ENCODE data around the gene ANAPC2. TPM values are rescaled to one million over a fixed set of nuclear protein-coding genes. Genes with fewer than 3 reads are reported as not detected.

Gene ANAPC2
- total and polyA plus RNA-seq, 2 of the 4 experiments (the other 2 are of a cell fraction) = 9.3 to 29.5 TPM

DNA sequence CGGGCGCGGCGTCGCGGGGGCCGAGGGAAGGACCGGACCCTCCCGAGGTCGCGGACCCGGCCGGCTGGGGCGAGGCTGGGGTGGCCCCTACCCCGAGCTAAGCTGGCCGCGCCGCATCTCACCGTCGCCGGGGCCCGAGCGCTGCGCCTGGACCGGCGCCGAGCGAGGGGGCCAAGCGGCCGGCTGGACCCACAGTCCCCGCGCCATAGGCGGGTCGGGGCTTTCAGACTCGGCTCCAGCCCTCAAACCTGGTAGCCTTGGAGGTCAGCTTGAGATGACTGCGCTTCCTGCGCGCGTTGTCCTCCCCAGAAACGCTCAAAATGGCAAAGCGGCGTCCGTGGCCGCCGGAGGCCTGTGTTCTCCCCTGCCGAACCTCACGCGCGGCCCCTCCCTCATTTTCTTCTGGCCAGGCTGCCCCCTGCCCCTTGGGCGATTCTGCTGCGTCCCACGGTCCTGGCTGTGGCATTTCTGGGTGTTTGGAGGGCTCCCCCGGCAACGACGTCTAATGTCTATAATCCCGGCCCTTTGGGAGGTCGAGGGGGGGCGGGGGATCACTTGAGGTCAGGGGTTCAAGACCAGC, 58.1 kb downstream of the ANAPC2 start:
- no peak overlapping the region for H4K91ac ChIP-seq (ENCODE audit: insufficient read depth, low read depth, low read length)
- peaks cover 12% of the 10 kb centered on the region; the same call in 1 of the 2 replicates for H3K4me1 ChIP-seq (ENCODE audit: control insufficient read depth, insufficient read depth, low read length)
- intact Hi-C loops (cut with micrococcal nuclease) = no loop called here
- peaks cover 16% of the 10 kb centered on the region for H3K9me1 ChIP-seq (ENCODE audit: insufficient read depth, low read length)
- peak; percentile 21; the same call in 1 of the 2 replicates for ATAC-seq (ENCODE audit: low read depth)
- no peak overlapping the region for H3K18ac ChIP-seq (ENCODE audit: low read depth, low read length)
- no peak overlapping the region for H2BK20ac ChIP-seq (ENCODE audit: low read depth, low read length)
- peak overlapping the region; percentile 83 to 89; a peak in 3 of 4 replicates for H4K8ac ChIP-seq (ENCODE audit: low read depth in 2 of 2, low read length in 2 of 2)
- no peak overlapping the region for H2BK15ac ChIP-seq (ENCODE audit: low read depth, low read length)
- peaks cover 4% of the 10 kb centered on the region; the same call in 1 of the 2 replicates for H3K9me3 ChIP-seq (ENCODE audit: control insufficient read depth, insufficient read depth, low read length)
- H3K4ac ChIP-seq (ENCODE audit: low read depth, low read length) = peak overlapping the region; percentile 71
- no TSS peak for BruUV-seq (replicated peaks)
- H3K79me1 ChIP-seq (ENCODE audit: low read depth in 1 of 2, low read length in 2 of 2) = peaks cover 13 to 35% of the 10 kb centered on the region in 2 experiments
- H3K56ac ChIP-seq (ENCODE audit: extremely low read depth, insufficient read depth, low read length) = no peak overlapping the region
- H3K36me3 ChIP-seq (ENCODE audit: control insufficient read depth, insufficient read depth, low read length) = no peaks in the 10 kb centered on the region
- H3K14ac ChIP-seq (replicated peaks; ENCODE audit: low read depth, low read length) = peak overlapping the region; percentile 27
- H2AK5ac ChIP-seq (ENCODE audit: low read depth, low read length) = peak overlapping the region; percentile 1; the same call in 1 of the 2 replicates
- H3K27ac ChIP-seq (ENCODE audit: insufficient read depth, low read length) = peak overlapping the region; percentile 6; the same call in 1 of the 2 replicates
- H2BK120ac ChIP-seq (ENCODE audit: low read depth, low read length) = no peak overlapping the region
- peak overlapping the region; percentile 99 for H2AFZ ChIP-seq (replicated peaks; ENCODE audit: low read length, poor library complexity)
- H3K4me2 ChIP-seq (ENCODE audit: low read depth, low read length) = peak overlapping the region; percentile 59
- H3K27me3 ChIP-seq (ENCODE audit: control insufficient read depth, insufficient read depth, low read length) = no peaks in the 10 kb centered on the region
- 3% methylated on average over 45 of the region's 58 CpGs; no CpG with 5 or more reads in 1 of the 2 experiments for WGBS, 2 experiments (ENCODE audit: extremely low coverage in 2 of 2, insufficient read length in 1 of 2)
- DNase-seq = no peak
- TF ChIP-seq ELK1 (IDR thresholded peaks at IDR 0.05; ENCODE audit: borderline replicate concordance, low read depth, low read length) (no peak), CEBPB (IDR thresholded peaks at IDR 0.05; ENCODE audit: low read depth, low read length) (no peak), CTCF (conservative IDR thresholded peaks at IDR 0.05; ENCODE audit: low read depth, low read length) (no peak), RCOR1 (IDR thresholded peaks at IDR 0.05; ENCODE audit: insufficient replicate concordance, low read length) (no peak), MXI1 (IDR thresholded peaks at IDR 0.05; ENCODE audit: borderline replicate concordance, low read depth, low read length) (no peak), RFX5 (IDR thresholded peaks at IDR 0.05; ENCODE audit: low read depth, low read length) (no peak), BHLHE40 (IDR thresholded peaks at IDR 0.05; ENCODE audit: low read depth, low read length) (no peak), MAZ (IDR thresholded peaks at IDR 0.05; ENCODE audit: borderline replicate concordance, low read depth, low read length) (no peak), MAFK (IDR thresholded peaks at IDR 0.05; ENCODE audit: low read depth, low read length) (no peak), POLR2A (IDR thresholded peaks at IDR 0.05; ENCODE audit: low read depth, low read length) (no peak), RAD21 (IDR thresholded peaks at IDR 0.05; ENCODE audit: low read length) (no peak)
- dilution Hi-C loops (cut with HindIII; ENCODE audit: low sequenced_read_pairs, unreplicated experiment) = no loop called here
- peak overlapping the region; percentile 60 for H4K5ac ChIP-seq (ENCODE audit: low read depth, low read length)
- CTCF ChIA-PET = no interaction called here
- peak overlapping the region; percentile 24; the same call in 1 of the 2 replicates for H3K23ac ChIP-seq (ENCODE audit: low read depth, low read length)
- no peak overlapping the region for H2BK5ac ChIP-seq (ENCODE audit: low read depth, low read length, poor library complexity, severe bottlenecking)
- H3K4me3 ChIP-seq (ENCODE audit: insufficient read depth, low read depth, low read length) = peak overlapping the region; percentile 76
- peak overlapping the region; percentile 27; the same call in 1 of the 2 replicates for H3K9ac ChIP-seq (ENCODE audit: low read depth, low read length)
- POLR2A ChIA-PET (ENCODE audit: unreplicated experiment) = interaction anchor here (1.3 kb wide), 1 partner anchor 75 kb away, joined by 4 read pairs; no protein-coding TSS in a partner anchor
- peak overlapping the region; percentile 85 for H2AK9ac ChIP-seq (replicated peaks; ENCODE audit: low read depth, low read length, poor library complexity)
- H4K20me1 ChIP-seq (ENCODE audit: insufficient read depth, low read length) = 0 out of 2 replicates have a peak, but pooled peaks cover 8% of the 10 kb centered on the region
- in situ Hi-C loops (cut with MboI; ENCODE audit: low sequenced_read_pairs) = no loop called here
